ENCODE measurements around the gene AADAT. TPM values are rescaled to one million over a fixed set of nuclear protein-coding genes. Genes with fewer than 3 reads are reported as not detected.
"Not testable (repeated sequence)": the region's sequence is repeated elsewhere in the genome, so short reads cannot be mapped to it uniquely, and the experiment has no call there.

The AADAT gene
- total RNA-seq, 2 donors from 2014 or later, result 5.6 to 13.5 TPM

DNA sequence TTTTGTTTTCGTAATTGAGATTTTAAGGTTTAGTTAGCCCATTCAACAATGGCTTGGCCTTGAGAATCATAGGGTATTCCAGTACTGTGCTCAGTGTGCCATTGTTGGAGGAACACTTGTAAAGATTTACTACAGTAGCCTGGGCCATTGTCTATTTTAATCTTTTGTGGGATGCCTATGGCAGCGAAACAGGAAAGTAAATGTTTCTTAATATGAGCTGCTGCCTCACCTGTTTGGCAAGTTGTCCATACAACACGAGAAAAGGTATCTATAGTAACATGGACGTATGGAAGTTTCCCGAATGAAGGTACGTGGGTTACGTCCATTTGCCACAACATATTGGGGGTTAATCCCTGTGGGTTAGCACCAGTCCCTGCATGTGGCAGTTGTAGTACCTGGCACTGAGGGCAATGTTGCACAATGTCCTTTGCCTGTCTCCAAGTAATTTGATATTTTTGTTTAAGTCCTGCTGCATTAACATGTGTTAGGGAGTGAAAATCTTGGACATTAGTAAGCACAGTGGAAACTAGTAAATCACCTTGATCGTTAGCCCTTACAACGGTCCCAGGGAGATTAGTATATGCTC, 38.6 kb upstream of the AADAT start:
- TF ChIP-seq, protein P1, sequence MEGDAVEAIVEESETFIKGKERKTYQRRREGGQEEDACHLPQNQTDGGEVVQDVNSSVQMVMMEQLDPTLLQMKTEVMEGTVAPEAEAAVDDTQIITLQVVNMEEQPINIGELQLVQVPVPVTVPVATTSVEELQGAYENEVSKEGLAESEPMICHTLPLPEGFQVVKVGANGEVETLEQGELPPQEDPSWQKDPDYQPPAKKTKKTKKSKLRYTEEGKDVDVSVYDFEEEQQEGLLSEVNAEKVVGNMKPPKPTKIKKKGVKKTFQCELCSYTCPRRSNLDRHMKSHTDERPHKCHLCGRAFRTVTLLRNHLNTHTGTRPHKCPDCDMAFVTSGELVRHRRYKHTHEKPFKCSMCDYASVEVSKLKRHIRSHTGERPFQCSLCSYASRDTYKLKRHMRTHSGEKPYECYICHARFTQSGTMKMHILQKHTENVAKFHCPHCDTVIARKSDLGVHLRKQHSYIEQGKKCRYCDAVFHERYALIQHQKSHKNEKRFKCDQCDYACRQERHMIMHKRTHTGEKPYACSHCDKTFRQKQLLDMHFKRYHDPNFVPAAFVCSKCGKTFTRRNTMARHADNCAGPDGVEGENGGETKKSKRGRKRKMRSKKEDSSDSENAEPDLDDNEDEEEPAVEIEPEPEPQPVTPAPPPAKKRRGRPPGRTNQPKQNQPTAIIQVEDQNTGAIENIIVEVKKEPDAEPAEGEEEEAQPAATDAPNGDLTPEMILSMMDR (IDR thresholded peaks at IDR 0.05), result no peak
- H3K27me3 ChIP-seq (replicated peaks; ENCODE audit: insufficient read depth), result no peaks in the 10 kb centered on the region
- no peaks in the 10 kb centered on the region for H3K36me3 ChIP-seq
- no peak overlapping the region for H3K4me3 ChIP-seq
- peaks cover 8% of the 10 kb centered on the region for H3K9me3 ChIP-seq
- ATAC-seq (ENCODE audit: insufficient number of reproducible peaks, low FRiP score, low read depth) (no peak), DNase-seq (ENCODE audit: low spot score) (no peak)
- no peaks in the 10 kb centered on the region for H3K4me1 ChIP-seq (ENCODE audit: control insufficient read depth in 1 of 2, low read depth in 2 of 2)
- no peak overlapping the region for H3K27ac ChIP-seq

GRCh38 chr4:170127758-170128157, 38.0 kb upstream of the AADAT start:
- TF ChIP-seq, protein P1 (IDR thresholded peaks at IDR 0.05), result no peak
- no peaks in the 10 kb centered on the region for H3K27me3 ChIP-seq (replicated peaks; ENCODE audit: insufficient read depth)
- no peak overlapping the region for H3K4me3 ChIP-seq
- no peak overlapping the region for H3K27ac ChIP-seq
- H3K9me3 ChIP-seq, result peaks cover 3% of the 10 kb centered on the region
- no peaks in the 10 kb centered on the region for H3K36me3 ChIP-seq
- DNase-seq (ENCODE audit: low spot score) (no peak), ATAC-seq (ENCODE audit: insufficient number of reproducible peaks, low FRiP score, low read depth) (no peak)
- no peaks in the 10 kb centered on the region for H3K4me1 ChIP-seq (ENCODE audit: control insufficient read depth in 1 of 2, low read depth in 2 of 2)

- Histone ChIP-seq H3K27me3 (replicated peaks; ENCODE audit: insufficient read depth) (no peaks in the 10 kb centered on the region), H3K27ac (no peak overlapping the region), H3K9me3 (no peaks in the 10 kb centered on the region), H3K4me3 (no peak overlapping the region), H3K36me3 (no peaks in the 10 kb centered on the region), H3K4me1 (ENCODE audit: control insufficient read depth in 1 of 2, low read depth in 2 of 2) (no peaks in the 10 kb centered on the region)
- ATAC-seq (ENCODE audit: insufficient number of reproducible peaks, low FRiP score, low read depth), result no peak
- no peak for DNase-seq (ENCODE audit: low spot score)
- TF ChIP-seq, protein P1 (IDR thresholded peaks at IDR 0.05), result no peak
These were observed 34.6 kb upstream of the AADAT start for GRCh38 chr4:170124406-170124805.

DNA sequence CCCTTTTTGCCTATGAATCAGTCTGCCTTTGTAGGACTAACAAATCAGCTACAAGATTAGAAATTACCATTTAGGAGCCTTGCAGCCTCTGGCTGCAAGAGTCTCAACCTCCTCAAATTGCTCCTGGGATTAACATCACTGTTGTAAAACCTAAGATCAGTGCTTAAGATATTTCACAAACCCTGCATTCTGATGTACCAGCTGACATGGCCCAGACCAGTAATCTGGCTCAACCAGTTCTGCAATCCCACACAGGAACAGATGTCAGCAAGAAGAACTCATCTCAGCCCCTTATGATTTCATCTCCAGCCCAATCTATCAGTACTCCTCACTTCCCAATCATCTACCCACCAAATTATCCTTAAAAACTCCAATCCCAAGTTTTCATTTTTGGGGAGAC, 32.5 kb upstream of the AADAT start:
- Histone ChIP-seq H3K27me3 (replicated peaks; ENCODE audit: insufficient read depth) (no peaks in the 10 kb centered on the region), H3K27ac (no peak overlapping the region), H3K4me3 (no peak overlapping the region), H3K9me3 (no peaks in the 10 kb centered on the region), H3K4me1 (ENCODE audit: control insufficient read depth in 1 of 2, low read depth in 2 of 2) (no peaks in the 10 kb centered on the region), H3K36me3 (no peaks in the 10 kb centered on the region)
- ATAC-seq (ENCODE audit: insufficient number of reproducible peaks, low FRiP score, low read depth) (no peak), DNase-seq (ENCODE audit: low spot score) (no peak)
- TF ChIP-seq, protein P1 (IDR thresholded peaks at IDR 0.05), result no peak

- Histone ChIP-seq H3K4me1 (ENCODE audit: control insufficient read depth in 1 of 2, low read depth in 2 of 2) (no peaks in the 10 kb centered on the region), H3K4me3 (no peak overlapping the region), H3K27me3 (replicated peaks; ENCODE audit: insufficient read depth) (no peaks in the 10 kb centered on the region), H3K27ac (no peak overlapping the region), H3K9me3 (no peaks in the 10 kb centered on the region), H3K36me3 (no peaks in the 10 kb centered on the region)
- DNase-seq (ENCODE audit: low spot score) (no peak), ATAC-seq (ENCODE audit: insufficient number of reproducible peaks, low FRiP score, low read depth) (no peak)
- TF ChIP-seq, protein P1 (IDR thresholded peaks at IDR 0.05), result no peak
These were observed 24.9 kb upstream of the AADAT start for GRCh38 chr4:170114636-170115035.

DNA sequence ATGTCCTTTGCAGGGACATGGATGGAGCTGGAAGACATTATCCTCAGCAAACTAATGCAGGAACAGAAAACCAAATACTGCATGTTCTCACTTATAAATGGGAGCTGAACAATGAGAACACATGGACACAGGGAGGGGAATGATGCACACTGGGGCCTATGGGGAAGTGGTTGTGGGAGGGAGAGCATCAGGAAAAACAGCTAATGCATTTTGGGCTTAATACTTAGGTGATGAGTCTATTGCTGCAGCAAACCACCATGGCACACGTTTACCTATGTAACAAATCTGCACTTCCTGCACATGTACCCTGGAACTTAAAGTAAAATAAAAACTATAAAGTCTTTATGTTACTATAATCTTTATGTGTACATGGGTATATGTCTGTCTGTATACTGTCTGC, 24.4 kb upstream of the AADAT start:
- not testable (repeated sequence) for H3K27ac ChIP-seq; H3K9me3 ChIP-seq; H3K36me3 ChIP-seq; ATAC-seq (ENCODE audit: insufficient number of reproducible peaks, low FRiP score, low read depth); H3K4me3 ChIP-seq; H3K4me1 ChIP-seq (ENCODE audit: control insufficient read depth in 1 of 2, low read depth in 2 of 2); H3K27me3 ChIP-seq (replicated peaks; ENCODE audit: insufficient read depth); DNase-seq (ENCODE audit: low spot score)
